ENCODE results near the gene AQP12B.

- TF ChIP-seq CTCF (IDR thresholded peaks at IDR 0.05): no peak
- TF ChIP-seq POLR2A (IDR thresholded peaks at IDR 0.05): no peak
Measured at GRCh38 chr2:240643093-240643810, 39.4 kb downstream of the AQP12B start.

Measured in heart left ventricle (tissue), 13 donors.